Retina (tissue), 1 donor: ENCODE data around the gene HOXB5.

Experiments used
- DNase-seq: peaks from one replicate; pipeline ENCODE4 v3.0.0-alpha.2; 2016

HOXB5 gene

DNA sequence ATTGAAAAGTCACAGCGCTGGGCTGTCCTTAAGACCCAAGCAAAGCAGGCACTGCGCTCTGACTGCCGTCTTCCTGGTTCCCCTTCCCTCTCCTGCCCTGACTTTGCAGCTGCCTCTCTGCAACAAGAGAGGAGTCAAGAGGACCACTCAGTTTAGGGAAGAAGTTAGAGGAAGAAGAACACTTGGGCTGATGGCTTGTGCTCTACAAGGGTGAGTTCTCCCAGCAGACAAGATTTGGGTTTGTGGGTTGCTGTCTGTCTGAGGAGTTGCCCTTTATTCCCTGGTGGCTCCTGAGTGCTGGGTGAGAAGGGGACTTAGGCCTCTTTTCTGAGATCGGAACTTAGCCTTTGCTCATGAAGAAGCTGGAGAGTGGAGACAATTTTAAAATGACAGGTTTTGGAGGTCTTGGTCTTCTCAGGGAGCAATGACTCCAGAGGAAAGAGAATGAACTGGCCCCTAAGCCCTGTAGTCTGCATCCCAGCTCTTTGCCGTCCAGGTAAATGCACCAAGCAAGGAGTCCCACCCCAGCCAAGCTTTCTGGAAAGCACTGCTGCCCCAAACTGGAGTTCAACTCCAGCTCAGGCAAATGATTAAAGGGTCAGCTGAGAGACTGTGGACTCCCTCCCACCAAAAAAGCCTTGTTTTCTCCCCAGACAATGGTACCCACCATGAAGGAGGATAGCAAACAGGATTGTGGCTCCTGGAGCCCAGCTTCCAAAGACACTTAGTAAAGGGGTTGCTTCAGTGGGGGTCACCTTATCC is 35.3 kb upstream of the HOXB5 start:
- no peak for DNase-seq

DNA sequence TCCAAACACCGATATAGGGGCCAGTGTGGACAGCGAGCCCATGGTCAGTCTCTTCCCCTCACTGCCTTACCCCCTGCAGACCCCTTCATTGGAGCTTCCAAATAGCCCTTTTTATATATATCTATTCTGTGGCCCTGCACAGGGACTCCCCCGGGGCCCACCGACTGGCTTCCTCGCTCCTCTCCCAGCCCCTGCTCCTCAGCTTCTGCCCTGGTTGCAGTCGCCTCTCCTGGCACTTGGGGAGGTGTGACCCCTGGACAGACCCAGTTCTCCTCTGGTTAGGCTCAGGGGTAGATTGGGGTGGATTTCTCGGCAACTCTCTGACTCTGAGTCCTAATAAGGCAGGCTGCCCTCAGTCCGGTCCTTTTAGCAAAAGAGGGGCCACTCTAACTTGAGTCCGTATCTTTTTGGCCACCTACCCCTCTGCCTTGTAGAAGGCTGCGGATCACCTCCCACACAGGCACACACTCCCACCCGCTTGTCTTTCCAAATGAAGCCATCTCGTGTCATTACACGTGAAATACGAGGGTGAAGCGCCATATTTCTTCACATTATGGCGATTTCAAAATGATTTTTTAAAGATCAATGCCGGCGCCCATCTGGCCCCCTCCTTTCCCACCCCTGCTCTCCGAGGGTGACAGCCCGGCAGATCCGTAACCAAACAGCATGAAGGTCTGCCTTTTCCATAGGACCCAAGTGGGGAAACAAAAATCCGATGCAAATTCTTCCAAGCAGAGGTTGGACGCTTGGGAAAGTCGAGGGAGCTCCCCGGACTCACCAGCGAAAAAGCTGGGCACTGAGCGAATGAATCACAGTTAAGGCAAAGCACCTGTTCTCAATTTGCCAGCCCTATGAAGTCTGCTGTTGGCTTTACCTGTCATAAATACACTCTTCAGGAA is 34.3 kb upstream of the HOXB5 start:
- DNase-seq = no peak

DNA sequence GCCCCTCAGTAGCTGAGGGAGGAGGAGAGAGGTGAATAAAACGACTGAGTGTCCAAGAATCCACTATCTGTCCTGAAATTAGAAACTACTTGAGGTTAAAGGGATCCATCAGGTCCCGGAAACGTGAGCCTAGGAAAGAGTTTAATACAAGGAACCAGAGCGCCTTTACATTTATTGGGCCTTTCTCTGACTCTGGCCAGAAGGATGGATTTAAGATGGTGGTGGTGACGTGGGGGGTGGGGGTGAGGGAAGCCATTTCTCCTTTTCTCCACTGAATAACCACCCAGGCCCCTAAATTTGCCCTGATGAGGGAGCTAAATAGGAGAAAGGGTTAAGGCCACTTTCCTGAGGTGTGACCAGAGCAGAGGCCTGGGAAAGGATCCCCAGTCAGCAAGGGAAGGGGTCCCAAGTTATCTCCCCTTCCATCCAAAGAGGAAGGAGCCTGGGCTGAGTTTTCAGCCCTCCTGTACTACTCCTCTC is 33.6 kb upstream of the HOXB5 start:
- no peak for DNase-seq

DNA sequence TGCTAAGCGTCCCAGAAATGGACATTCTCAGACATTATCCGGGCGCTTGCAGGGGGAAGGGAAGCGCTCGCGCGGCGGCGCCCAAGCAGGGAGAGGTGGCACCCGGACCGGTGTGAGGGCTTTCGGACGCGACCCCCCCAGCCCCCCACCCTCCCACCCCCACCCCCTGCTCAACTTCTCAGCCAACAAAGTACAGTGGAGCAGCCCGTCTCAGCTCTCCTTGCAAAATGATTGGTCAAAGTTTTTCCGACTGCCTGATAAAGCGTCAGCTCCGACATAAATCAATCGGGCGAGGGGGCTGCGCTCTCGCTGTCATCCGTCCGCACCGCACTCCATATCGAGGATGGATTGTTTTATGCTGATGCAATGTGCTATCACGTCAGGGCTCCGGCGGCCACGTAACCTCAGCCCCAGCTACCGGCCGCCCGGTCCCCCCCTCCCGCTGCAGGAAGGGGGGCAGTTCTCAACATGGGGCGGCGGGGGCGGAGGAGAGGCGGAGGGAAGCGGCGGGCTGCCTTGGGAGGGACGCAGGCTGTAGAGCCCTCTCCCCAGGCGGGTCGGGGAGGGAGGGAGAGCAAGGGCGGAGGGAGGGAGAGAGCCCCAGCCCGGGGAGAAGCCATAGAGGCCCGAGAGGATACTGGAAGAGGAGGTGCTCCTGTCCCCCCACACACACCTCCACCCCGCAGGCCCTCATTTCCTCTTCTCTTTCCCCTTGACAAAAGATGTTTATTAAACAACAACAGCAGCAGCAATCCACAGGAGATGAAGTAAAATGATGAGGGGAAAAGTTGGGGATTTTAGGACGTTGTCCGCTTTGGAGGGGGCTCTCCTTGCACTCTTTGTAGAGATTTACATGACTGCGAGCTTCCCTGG is 32.9 kb upstream of the HOXB5 start, which contains the start of gene HOXB9:
TSS of gene HOXB9 (minus strand) at position 114 of the 873 bp plus-strand sequence. CDS start at position 25, 89 bp downstream.
- DNase-seq = no peak

DNA sequence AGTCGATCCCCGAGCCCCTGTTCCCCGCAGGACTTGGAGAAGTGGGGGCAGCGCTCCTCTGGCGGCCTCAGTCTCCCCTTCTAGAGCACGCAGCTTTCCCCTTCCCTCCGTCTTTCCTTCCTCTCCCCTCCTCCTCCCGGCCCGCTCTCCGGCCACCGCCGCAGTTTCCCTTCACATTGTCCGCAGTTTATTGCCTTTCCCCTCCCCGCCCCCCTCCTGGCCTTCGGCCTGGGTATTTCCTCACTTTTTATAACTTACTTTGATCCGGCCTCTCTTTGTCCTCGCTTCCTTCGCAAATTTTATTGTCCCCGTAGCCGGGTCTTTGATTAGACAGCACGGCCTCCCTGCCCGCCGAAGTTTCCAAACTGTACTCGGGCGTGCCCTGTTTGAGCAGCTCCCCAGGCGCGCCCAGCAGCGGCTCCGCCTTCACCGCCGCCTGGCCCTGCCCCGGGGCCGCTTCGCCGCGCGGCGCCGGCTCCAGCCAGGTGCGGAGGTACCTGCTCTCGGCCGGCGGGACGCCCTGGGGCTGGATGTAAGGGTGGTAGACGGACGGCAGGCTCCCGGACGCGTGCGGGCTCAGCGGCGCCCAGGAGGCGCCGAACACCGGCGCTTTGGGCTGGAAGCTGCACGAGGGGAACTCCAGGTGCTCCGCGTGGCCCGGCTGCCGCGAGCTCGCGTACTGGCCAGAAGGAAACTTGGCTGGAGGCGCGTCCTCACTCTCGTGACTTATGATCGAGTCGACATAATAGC is 32.1 kb upstream of the HOXB5 start:
- no peak for DNase-seq

DNA sequence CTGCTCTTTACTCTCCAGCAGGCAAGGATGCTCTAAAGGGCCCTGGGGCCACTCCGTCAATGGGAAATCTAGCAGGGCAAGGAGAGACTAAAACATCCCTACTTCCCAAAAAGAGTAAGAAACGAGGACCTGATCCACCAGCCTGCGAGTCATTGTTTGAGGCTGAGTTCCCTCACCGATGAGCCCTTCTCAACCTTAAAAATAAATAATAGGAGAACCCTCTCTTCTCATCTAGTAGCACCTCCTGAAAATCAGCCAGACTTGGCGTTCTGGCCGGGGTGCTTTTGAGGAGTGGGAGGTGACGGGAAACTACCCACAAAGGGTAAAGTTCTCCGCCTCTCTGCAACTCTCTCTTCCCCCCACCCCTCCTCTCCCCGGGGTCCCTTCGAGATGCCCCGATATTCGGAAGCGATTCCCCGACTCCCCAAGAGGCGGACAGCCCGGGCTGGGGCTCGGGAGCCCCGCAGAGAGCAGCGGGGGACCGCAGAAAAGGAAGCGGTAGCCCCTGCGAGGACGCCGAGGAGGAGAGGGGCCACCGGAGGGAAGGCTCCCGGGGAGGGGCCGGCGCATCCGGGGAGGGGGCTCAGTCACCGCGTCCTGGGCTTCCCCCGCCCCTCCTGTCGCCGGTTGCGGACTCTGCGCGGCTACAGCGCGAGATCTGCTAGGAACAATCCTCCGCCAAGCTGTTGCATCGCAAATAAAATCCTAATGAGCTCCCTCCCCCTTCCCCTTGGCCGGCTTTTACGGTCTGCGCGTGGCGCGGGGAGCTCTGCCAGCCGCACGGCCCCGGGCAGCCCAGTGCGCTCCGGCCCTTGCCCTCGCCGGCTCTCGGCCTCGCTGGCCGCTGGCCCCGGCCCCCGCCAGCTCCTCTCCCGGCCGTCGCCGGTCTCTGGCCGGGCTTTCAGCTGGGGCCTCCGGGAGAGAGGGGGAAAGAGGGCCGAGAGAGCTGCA is 31.2 kb upstream of the HOXB5 start:
- no peak for DNase-seq

DNA sequence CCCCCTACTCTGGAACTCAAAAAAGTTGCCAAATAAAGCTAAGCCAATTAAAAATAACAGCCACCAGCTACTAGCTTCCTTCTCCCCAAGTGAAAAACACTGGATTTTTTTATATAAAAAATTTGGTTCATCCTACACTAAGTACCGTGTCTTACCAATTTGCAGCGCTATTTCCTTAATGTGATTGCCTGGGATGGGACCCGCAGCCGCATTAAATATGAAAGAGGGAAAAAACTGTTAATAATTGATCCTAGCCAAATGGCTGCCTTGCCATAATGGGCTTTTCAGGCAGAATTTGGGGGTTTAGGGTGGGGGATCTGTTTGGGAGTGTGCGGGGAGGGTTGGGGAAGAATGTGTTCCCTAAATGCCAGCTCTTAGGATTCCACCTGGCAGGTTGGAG is 30.5 kb upstream of the HOXB5 start:
- no peak for DNase-seq

DNA sequence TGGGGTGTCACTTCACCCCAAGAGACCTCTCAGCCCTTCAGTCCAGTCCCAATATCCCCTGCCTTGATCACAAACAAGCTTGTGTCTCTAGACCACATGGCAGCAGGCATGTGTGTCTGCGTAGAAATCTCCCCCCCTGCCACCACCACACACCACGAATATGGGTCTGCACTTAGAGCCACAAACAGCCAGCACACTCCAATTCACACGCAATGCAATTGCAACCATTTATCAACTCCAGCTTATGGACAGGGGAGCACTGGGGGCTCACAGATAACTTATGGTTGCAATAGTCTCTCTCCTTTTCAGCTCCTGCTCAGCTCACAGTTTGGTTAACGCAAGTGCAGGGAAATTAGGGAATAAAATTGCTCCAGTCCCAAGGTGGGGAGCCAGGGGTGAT is 30.0 kb upstream of the HOXB5 start:
- no peak for DNase-seq

DNA sequence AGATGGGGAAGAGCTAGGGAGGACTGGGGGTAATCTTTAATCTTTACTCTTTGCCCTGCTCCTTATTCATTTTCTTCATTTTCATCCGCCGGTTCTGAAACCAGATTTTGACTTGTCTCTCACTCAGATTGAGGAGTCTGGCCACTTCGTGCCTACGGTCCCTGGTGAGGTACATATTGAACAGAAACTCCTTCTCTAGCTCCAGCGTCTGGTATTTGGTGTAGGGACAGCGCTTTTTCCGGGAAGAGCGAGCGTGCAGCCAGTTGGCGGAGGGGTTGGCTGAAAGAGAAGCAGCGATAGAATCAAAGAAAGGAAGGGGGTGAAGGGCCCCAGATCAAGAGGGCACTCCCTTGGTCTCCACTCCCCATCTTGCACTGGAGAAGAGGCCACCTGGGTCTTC is 29.3 kb upstream of the HOXB5 start:
- no peak for DNase-seq

DNA sequence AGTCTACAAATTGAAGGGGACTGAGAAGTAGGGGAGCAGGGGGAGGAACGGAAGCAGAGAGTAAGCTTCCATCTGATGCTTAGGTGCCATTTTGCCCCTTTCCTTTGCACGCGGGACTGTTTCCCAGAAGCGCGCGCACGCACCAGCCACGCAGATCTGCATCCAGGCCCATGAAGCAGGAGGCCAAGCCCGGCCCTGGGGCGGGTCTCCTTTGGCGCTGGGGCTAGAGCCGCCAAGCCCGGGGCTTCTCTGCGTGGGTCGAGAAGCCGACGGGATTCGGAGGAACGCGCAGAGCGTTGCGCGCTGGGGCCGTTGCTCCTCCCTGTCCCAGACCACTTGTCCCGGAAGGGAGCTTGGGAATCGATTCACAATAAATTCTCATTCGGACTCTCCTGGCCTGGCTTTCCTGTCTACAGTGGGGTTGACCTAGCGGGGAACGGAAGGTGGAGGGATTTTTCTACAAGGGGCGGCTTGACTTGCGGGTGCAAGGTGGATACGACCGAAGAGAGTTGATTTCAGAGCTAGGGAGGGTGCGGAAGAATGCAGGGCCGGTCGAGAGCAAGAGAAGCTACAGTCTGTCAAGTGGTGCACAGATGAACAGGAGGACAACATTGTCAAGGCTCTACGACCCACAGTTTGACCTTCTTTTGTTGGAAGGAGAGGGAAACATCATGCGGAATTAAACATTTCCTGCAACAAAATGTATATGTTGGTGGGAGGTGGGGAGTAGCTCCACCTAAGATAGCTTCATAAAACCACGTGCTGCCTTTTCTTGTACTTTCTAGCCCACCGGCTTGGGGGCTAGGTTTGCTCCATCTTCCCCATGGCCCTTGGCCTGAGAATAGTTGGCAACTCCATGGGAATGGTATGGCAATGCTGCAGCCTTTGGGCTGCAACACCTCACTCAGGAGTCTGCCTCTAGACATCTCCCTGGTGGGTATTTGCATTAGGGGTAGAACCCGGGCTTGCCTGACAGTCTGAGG is 28.1 kb upstream of the HOXB5 start:
- DNase-seq = no peak

DNA sequence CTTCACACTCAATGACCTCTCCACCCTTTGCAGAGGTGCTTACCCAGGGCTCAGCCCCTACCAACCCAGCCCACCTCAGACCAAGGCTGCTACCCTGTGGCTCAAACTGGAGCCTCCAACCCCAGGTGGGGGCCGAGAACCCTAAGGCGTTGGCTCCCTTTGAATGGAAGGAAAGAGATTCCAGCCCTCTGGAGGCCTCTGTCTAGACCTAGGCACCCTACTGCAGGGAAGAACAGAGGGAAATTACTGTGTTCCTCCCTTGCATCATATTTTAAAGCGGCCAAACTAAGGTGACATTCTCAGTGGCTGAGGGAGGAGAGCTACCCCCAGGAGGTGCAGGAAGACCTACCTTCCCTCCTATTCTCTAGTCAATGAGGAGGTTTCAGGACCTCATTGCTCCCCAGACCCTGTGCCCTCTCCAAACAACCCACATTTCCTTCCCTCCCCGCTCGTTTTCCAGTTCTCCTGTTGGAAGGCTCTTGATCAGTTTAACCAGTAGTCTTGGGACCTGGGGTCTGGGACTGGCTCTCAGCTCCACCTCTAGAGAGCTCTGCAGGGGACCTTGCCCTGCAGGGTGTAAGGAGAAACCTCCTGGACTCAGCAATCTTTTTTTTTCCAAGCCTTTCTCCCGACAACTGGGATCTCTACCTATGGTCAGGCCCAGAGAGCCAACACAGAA is 27.0 kb upstream of the HOXB5 start:
- DNase-seq = no peak

DNA sequence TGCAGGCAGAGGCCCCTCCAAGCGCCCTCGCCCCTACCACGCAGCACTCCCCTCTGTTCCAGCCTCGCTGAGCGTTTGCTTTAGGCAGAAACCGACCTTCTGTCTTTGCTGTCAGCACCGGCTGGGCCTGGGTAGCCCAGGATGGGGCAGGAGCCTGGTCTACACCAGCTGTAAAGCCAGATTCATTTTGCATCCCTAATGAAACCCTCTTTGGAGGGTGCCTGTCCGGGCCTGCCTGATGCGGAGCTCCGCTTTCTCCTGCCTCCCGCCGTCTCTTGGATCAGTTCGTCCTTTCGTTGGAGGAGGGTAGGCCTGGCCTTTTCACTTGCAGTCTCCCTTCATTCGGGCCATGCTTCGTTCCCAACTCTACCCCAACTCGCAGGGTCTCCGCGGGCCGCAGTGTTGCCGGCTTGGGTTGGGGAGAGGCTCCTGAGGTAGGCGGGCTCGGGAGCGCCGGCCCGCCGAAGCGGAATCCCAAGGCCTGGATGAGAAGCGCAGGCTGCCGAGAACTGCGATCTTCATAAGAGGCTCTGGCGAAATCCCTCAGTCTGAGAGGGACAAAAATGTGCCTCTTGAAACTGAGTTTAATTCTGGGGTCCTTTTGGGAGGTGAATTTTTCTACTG is 26.4 kb upstream of the HOXB5 start:
- DNase-seq = no peak

DNA sequence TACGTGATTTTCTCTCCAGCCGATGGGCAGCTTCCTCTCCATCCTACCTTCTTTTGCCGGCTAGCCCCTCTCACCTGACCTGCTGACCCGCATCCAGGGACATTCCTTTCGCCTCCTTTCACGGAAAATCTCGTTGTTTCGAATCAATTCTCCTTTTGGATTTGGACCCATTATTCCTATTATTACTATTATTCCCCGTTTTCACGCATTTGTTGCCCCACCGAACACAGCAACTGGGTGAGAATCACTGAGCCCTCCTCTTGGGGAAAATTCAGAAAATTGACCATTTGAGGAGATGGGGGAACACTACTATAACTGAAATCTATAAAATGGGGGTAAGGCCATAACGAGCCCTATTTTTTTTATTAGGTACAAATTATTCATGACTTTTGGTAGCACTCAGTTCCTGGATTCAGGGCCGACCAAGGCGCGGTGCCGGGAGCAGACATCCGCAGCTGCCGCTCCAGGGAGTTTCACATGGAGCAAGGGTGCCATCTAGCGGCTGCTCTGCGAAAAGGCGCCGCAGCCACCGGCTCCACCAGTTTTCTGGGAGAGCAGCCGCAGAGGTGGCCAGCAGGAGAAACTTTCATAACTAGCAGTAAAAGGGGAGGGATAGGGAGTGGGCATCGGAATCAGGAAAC is 24.8 kb upstream of the HOXB5 start:
- peak; percentile 94 for DNase-seq

DNA sequence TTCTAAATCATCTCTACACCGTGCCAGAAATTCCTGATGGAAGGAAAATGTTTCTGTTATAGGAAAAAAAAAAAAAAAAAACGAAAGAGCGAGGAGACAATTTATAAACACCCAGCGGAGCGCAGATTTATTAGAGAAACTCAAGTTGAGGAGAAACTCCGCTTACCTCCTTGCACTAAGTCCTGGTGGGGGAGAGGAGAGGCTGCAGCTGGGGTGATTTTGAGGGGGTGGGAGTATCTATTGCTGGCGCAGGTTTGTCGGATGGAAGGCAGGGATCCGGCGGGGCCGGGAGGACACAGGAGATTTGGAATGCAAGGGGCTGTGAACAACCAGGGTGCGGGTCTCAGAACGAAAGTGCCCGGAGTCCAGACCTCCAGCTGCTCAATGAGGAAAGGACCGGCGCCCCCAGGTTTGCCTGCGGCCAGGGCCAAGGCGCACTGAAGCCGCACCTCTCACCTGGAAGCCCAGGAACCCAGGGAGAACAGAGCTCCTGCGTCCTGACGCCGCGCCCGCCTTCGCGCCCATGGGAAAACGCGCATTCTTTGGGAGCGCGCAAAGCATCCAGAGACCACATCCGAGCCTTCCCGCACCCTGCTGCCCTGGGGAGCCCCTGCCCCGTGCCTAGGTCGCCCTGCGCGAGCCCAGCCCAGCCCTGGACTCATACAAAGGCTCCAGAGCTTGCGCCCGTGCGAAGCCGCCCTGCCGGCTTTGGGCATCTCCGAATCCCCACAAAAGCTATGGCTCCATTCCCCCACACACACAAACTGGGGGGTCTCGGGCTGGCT is 24.1 kb upstream of the HOXB5 start:
- no peak for DNase-seq

DNA sequence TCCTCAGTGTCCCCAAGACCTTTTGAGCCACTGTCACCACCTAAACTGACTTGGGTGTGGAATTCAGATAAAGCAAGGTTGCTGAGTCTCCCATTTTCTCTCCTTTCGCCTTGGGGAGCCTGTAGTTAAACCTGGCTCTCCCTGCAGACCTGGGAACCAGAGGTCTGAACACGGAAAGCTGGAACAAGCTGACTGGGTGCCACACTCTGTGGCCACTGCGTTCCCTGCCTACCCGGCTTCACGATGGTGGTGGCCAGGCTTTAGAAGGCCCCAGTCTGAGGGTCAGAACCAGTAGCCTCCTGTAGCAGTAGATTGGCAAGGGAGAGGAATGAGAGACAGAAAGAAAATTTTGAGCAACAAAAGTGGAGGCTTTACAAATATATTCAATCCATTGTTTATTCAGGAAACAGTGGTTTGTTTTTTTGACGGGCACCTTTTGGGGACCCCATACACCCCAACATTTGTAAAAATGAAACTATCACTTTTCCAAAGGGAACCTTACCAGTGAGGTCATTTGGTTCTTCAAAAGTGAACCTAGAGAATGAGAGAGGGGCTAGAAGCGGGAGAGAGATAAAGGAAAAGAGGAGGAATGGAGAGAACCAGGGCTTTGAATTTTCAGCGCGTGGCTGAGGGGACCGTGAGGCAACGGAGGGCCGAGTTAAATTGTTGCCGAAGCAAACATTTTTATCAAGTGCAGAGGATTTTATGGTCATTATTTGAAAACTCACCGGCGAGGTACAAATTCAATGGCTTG is 23.3 kb upstream of the HOXB5 start:
- DNase-seq = no peak

DNA sequence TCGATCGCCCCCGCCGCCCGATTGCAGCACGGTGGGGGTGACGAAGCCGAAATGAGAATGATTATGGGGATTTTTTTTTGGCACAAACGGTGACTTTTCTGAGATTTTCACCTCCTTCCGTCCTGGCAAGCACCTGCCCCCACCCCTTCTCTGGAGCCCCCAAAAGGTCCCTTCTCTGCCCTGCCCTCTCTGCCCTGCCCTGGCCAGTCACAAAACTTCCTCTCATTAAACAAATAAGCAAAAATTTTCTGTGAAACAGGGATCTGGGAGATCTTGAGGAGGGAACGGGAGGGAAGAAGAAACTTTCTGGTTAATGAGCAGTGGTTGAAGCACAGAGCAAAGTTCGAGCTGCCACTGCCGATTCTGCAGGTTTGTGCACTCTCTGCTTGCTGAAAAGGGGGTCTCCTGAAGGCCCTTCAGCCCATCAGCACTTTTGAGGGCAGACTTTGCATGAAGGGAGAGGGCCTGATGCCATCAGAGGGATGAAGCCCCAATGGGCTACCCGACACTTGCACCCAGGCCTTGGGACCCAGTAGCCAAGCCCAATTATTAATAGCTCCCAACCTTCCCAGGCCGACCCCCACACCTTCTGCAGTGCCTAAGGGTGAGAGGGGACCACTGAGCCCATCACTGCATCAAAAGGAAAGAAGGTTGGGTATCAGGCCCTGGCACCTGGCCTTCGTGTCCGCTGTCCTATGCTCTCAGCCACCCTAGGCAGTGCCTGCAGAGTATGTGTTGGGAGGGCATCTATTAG is 22.6 kb upstream of the HOXB5 start:
- DNase-seq = no peak
